WI38 (cell line): ENCODE measurements around the gene TEX54.
A peak's percentile ranks its signal among the peaks of the same experiment; 100 is the strongest.

Experiments
- H3K4me3 ChIP-seq: 2 replicates; pipeline ENCODE4 v1.5.1; 2011; ENCODE audit warnings: low read depth, mild to moderate bottlenecking, control low read depth, low read length
- CTCF ChIP-seq: IDR thresholded peaks from 2 replicates; pipeline ENCODE4 v1.5.1; 2012; ENCODE audit warnings: low read depth, mild to moderate bottlenecking, control low read depth, low read length

The TEX54 gene

DNA sequence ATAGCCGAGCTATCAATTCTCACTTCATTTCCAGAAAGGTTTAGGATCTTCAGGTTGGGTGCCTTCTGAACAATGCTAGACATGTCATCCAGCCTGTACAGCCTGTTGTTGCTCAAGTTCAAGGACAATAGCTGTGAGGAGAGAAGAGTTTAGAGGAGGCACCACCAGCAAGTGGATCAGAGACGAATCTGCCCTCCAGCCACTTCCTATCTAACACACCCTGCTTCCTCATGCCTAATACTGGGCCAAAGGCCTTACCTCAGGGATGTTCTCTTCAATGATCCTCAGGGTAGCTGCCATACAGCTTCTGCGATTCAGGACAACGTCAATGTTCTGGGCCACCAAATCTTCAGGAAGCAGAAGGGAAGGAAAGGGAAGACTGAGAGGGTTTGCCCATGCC, 31.6 kb downstream of the TEX54 start:
- no peak for TF ChIP-seq CTCF
- no peak overlapping the region for H3K4me3 ChIP-seq

DNA sequence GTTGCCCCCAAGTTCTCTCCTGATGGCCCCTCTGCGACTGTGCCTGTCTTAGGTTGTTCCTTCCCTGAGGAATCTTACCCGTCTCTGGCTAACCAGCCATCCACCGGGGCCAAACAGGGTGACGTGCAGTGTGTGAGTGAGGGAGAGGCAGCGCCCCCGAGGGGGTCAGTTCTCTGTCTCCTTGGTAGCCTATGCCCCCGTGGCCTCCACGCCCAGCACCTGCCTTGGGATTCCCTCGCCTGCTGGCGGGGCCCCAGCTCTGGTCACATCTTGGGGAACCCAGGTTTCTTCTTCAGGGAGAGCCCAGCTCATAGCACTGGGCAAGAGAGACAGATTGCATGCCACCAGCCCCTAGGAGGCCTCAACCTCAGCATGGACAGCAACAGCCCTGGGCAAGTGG, 33.2 kb downstream of the TEX54 start:
- no peak overlapping the region for H3K4me3 ChIP-seq
- TF ChIP-seq CTCF = no peak

- no peak for TF ChIP-seq CTCF
Observed at GRCh38 chr11:62796281-62796680, 36.4 kb downstream of the TEX54 start.

GRCh38 chr11:62794201-62794775, 38.4 kb downstream of the TEX54 start:
- H3K4me3 ChIP-seq = no peak overlapping the region
- no peak for TF ChIP-seq CTCF

More at GRCh38 chr11:62796281-62796680, 36.4 kb downstream of the TEX54 start:
- no peak overlapping the region for H3K4me3 ChIP-seq

DNA sequence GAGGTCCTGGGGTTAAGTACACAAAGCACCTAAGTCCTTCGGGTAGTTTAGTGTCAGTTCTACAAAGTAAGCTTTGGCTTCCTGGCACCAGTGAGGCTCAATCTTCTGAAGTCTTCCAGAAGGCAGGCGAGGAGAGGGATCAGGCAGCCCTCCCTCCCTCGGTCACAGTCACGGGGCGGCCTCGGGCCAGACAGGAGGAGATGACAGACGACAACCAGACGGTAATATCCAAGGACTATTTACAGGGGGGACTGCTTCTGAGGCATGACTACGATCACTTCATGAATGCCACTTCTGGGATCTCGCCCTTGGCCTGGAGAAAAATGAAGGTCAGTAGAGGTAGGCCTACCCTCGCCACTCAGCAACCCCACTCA, 40.5 kb downstream of the TEX54 start:
- H3K4me3 ChIP-seq = peak overlapping the region; percentile 83; the same call in 1 of the 2 replicates

DNA sequence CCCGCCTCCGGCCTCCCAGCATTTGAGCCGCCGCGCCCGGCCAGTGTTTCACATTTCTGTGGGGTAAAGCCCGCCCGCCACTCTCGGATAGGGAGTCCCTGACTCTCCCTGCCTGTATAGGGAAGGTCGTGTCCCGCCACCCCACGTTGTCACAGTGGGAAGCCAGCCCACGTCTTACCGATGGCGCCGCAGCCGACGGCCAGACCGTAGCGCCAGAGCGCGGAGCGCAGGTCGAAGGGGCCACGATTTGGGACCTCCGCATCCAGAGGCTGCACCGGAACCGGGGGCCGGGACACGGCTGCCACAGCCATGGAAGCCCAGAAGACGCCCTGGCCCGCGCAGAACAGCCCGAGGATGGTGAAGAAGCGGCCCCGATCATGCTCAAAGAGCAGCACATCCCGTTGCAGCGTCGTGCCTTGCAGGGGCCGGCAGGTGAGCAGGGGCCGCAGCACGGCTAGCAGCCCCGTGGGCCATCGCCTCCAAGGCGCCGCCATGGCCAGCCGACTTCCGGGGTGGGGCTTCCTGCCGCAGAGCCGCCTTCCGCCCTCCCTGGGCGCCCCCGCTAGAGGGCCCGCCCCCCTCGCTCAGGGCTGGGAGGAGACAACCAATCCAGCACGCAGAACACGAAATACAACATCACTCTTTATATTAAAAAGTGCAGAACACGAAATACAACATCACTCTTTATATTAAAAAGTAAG, 41.0 kb downstream of the TEX54 start, which contains the start of gene TMEM223:
Gene TMEM223, minus strand, starts transcription at position 506 of the 701 bp plus-strand sequence. Its CDS starts 12 bp downstream, at position 494.
- no peak for TF ChIP-seq CTCF
- peak within 1 kb of the TSS; percentile 83 for H3K4me3 ChIP-seq

More for the DNA sequence above, 40.5 kb downstream of the TEX54 start:
- no peak for TF ChIP-seq CTCF

DNA sequence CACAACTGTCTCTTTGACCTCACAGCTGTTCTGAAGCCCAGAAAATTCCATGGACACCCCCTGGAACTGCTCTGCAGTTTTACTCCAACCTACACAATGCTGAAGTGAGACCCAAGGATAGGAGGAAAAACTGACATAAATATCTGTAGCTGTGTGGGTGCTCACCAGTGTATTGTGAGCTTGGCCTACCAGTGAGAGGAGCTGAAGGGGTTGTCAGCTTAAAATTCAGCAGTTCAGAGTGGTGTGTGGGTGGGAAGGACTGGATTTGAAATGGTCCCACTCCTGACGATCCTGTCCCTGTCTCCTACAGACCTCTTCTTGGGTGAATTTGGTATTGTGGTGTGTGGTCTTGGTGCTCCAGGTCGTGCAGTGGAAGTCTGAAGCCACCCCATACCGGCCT, 43.1 kb downstream of the TEX54 start:
- no peak for TF ChIP-seq CTCF
- H3K4me3 ChIP-seq = no peak overlapping the region
